Amygdala (tissue), 56 donors: ENCODE results near the gene RIN3.

Source experiments
- DNase-seq, 56 donors: peaks; one replicate each; lab custom pipeline; 2025; lab: John Stamatoyannopoulos, UW

Gene RIN3

GRCh38 chr14:92703516-92703915 lies 189.9 kb downstream of the RIN3 start:
- no peak for DNase-seq

- DNase-seq = peak in 17 of 56 donors; percentile 23 to 70 (median 43)
Measured at GRCh38 chr14:92704036-92704804, 190.6 kb downstream of the RIN3 start.

GRCh38 chr14:92704821-92705220 lies 191.2 kb downstream of the RIN3 start:
- DNase-seq = no peak

GRCh38 chr14:92706386-92706785 lies 192.8 kb downstream of the RIN3 start:
- DNase-seq = no peak

GRCh38 chr14:92709340-92710000 lies 195.9 kb downstream of the RIN3 start:
- DNase-seq = no peak

GRCh38 chr14:92710001-92710341 lies 196.4 kb downstream of the RIN3 start:
- no peak for DNase-seq

GRCh38 chr14:92711976-92712653 lies 198.5 kb downstream of the RIN3 start:
- DNase-seq = peak in 1 of 56 donors; percentile 20

- no peak for DNase-seq
Measured at GRCh38 chr14:92712654-92713051, 199.1 kb downstream of the RIN3 start.

- peak in 24 of 56 donors; percentile 17 to 72 (median 31) for DNase-seq
Measured at GRCh38 chr14:92714739-92715307, 201.2 kb downstream of the RIN3 start.

GRCh38 chr14:92716131-92716530 lies 202.6 kb downstream of the RIN3 start:
- no peak for DNase-seq

- no peak for DNase-seq
Measured at GRCh38 chr14:92717571-92718042, 204.0 kb downstream of the RIN3 start.

- DNase-seq = no peak
Measured at GRCh38 chr14:92718664-92719063, 205.1 kb downstream of the RIN3 start.

GRCh38 chr14:92719421-92719820 lies 205.8 kb downstream of the RIN3 start:
- DNase-seq = no peak

GRCh38 chr14:92719890-92720323 lies 206.3 kb downstream of the RIN3 start:
- DNase-seq = no peak

- DNase-seq = no peak
Measured at GRCh38 chr14:92724516-92725340, 211.1 kb downstream of the RIN3 start.

GRCh38 chr14:92726135-92726932 lies 212.8 kb downstream of the RIN3 start:
- DNase-seq = no peak

- DNase-seq = no peak
Measured at GRCh38 chr14:92726933-92727262, 213.3 kb downstream of the RIN3 start.

GRCh38 chr14:92728759-92729364 lies 215.3 kb downstream of the RIN3 start:
- DNase-seq = peak in 1 of 56 donors; percentile 9
